Activated naive CD8-positive, alpha-beta T cell treated with anti-CD3 and anti-CD28 coated beads, Interleukin-2, amount 10 ng/mL, durations not matched to agents 7 days and 5 days (primary cell): Measurements from ENCODE around the gene UGT1A6. TPM values are rescaled to one million over a fixed set of nuclear protein-coding genes. Genes with fewer than 3 reads are reported as not detected.

Experiments
- ATAC-seq: fragments of 150-1000 bp; cut with Tn5 transposase; one replicate; pipeline ENCODE4 v1.10.0; 2021; ENCODE audit warnings: low read depth, moderate library complexity
- POLR2A ChIA-PET: fragments of 350-600 bp; sonication (Branson Sonifier 250); formaldehyde crosslinking; loops from one replicate; lab custom pipeline; 2021; ENCODE audit warnings: antibody characterized with exemption; lab: Charles Lee
- DNase-seq: peaks from one replicate; pipeline ENCODE4 v3.0.0; 2021
- H3K27ac Mint-ChIP-seq: one replicate; pipeline ENCODE4 v1.8.0; 2022; ENCODE audit warnings: mild to moderate bottlenecking, mixed read lengths
- H3K27me3 Mint-ChIP-seq: one replicate; pipeline ENCODE4 v1.8.0; 2022; ENCODE audit warnings: mild to moderate bottlenecking, moderate library complexity, mixed read lengths
- H3K36me3 Mint-ChIP-seq: one replicate; pipeline ENCODE4 v1.8.0; 2021; ENCODE audit warnings: mild to moderate bottlenecking, mixed read lengths
- H3K4me1 Mint-ChIP-seq: one replicate; pipeline ENCODE4 v1.8.0; 2021; ENCODE audit warnings: mixed read lengths
- H3K4me3 Mint-ChIP-seq: one replicate; pipeline ENCODE4 v1.8.0; 2022; ENCODE audit warnings: mild to moderate bottlenecking, moderate library complexity, mixed read lengths
- H3K9me3 Mint-ChIP-seq: one replicate; pipeline ENCODE4 v1.8.0; 2021; ENCODE audit warnings: mixed read lengths
- total RNA-seq, 2 experiments: library from RNA; stranded (reverse); gene quantifications; one replicate each; pipeline ENCODE4 v1.2.3, GENCODE V29; 2021

Gene UGT1A6
- total RNA-seq, 2 experiments from 2014 or later = not detected

DNA sequence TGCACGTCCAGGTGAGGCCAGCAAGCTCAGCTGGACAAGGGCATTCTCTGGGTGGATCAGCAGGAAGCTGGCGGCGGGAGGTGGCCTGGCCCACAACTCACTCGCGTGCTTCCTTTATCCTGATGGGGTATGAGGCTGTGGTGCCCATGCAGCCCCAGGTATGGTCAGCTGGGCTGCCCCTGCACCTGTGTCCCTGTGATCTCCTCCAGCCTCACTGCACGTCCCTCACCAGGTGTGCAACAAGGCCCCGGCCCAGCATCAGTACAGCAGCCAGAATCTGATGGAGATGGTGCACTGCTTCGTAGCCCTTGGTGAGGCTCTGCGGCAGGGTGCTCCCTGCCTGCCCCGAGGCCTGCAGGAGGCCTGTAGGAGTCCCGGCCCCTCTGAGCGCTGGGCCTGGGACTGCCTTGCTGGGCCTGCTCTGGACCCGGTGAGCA lies 103.1 kb downstream of the UGT1A6 start:
- Mint-ChIP-seq H3K27me3 (peaks cover 9% of the 10 kb centered on the region), H3K27ac (no peak overlapping the region), H3K36me3 (no peaks in the 10 kb centered on the region), H3K9me3 (no peaks in the 10 kb centered on the region), H3K4me3 (no peak overlapping the region), H3K4me1 (peaks cover 4% of the 10 kb centered on the region)
- POLR2A ChIA-PET = no interaction called here
- ATAC-seq = no peak
- DNase-seq = no peak

DNA sequence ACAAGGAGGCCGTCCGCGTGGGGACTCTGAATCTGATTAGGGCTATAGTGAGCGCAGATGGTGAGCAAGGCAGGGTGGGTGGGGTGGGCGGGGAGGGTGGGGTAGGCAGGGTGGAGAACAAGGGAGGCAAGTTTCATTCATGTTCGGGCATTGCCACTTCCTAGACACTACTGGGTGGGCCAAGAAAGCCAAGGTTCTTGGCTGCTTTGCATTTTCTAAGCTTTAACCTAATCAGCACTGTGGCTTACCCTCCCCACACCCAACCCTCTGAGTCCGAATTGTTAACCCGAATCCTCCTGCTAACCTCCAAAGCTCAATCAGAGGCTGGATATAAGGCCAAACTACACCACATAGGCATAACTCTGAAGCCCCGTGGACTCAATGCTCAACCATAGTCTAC lies 103.6 kb downstream of the UGT1A6 start:
- no peak for DNase-seq
- Mint-ChIP-seq H3K36me3 (no peaks in the 10 kb centered on the region), H3K27ac (no peak overlapping the region), H3K27me3 (peaks cover 9% of the 10 kb centered on the region), H3K4me3 (no peak overlapping the region), H3K4me1 (peaks cover 6% of the 10 kb centered on the region), H3K9me3 (no peaks in the 10 kb centered on the region)
- POLR2A ChIA-PET = no interaction called here
- no peak for ATAC-seq

DNA sequence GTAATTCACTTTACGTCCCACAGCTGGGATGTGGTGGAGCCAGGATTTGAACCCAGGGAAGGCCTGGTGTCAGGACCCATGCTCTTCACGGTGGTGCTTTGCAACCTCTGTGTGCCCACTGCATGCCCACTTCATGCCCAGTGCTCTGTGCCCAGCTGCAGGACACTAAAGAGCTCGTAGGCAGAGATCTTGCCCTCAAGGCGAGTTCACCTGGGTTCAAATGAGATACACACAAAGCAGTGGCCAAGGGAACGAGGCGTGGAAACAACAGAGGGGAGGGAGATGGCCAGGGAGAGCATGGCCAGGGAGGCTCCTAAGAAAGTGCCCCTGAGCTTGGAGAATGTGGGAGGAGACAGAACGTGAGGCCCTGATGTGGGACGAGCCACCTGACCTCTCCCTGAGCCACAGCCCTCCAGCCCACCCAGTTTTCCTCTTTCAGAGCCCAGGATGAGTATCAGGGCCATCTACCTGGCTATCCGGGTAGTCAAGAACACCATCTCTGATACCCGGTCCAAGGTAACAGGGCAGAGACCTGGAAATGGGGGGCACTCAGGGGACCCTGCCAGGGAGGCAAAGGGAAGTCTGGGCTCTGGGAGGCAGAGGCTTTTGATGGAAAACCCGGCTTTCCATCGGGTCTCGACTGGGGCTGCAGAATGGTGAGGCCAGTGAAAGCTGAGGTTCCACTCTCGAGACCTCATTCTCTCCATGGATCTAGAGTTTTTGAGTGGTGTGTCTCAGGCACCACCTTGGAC lies 105.8 kb downstream of the UGT1A6 start:
- H3K4me1 Mint-ChIP-seq = peaks cover 7% of the 10 kb centered on the region
- DNase-seq (no peak), ATAC-seq (no peak)
- H3K36me3 Mint-ChIP-seq = no peaks in the 10 kb centered on the region
- H3K4me3 Mint-ChIP-seq = no peak overlapping the region
- no peak overlapping the region for H3K27ac Mint-ChIP-seq
- H3K27me3 Mint-ChIP-seq = peaks cover 12% of the 10 kb centered on the region
- POLR2A ChIA-PET = no interaction called here
- H3K9me3 Mint-ChIP-seq = no peaks in the 10 kb centered on the region

DNA sequence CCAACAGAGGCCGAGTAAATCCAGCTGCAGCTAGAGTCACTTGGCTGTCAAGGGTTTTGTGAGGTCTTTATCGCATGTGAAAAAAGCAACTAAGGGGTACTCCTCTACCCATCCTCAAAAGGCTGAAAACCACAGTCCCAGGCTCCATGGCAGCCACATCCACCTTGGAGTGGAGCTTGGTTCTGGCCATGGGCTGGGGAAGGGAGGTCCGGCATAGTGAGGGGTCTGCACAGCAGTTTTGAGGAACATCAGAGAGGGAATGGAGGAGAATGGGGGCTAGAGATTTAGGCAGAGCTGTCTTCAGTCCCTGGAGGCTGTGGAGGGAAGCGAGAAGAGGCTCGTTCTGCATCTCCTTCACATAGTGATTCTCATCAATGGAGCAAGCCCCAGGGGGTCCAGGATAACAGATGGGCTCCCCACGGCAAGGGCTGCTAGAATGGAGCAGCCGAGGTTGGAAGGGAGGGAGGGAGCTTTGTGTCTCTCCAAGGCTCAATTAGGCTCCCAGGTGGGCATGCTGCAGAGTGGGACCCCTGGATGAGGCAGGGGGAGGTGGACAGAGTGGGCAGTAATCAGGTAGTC lies 106.5 kb downstream of the UGT1A6 start:
- Mint-ChIP-seq H3K4me1 (peaks cover 7% of the 10 kb centered on the region), H3K27ac (no peak overlapping the region), H3K36me3 (no peaks in the 10 kb centered on the region), H3K27me3 (peaks cover 12% of the 10 kb centered on the region), H3K4me3 (no peak overlapping the region), H3K9me3 (no peaks in the 10 kb centered on the region)
- DNase-seq (no peak), ATAC-seq (no peak)
- POLR2A ChIA-PET = no interaction called here

DNA sequence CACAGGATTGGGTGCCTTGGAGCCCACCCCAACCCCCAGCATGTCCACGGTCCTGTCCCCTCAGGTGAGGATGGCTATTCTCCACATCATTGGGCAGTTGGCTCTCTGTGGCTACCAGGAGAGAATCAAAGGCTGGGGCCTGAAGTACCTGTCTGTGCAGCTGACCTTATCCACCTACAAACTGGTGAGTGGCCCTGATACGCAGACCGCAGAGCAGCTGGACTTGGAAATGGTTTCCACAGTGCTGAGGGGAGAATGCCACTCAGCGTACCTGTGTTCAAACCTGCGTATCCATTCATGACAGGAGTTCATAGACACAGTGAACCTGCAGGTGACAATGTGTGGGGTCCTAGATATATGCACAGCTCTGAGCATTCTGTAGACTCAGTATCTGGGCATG lies 107.0 kb downstream of the UGT1A6 start:
- Mint-ChIP-seq H3K4me1 (peaks cover 7% of the 10 kb centered on the region), H3K4me3 (no peak overlapping the region), H3K9me3 (no peaks in the 10 kb centered on the region), H3K36me3 (no peaks in the 10 kb centered on the region), H3K27me3 (peaks cover 16% of the 10 kb centered on the region), H3K27ac (no peak overlapping the region)
- ATAC-seq (no peak), DNase-seq (no peak)
- POLR2A ChIA-PET = no interaction called here

DNA sequence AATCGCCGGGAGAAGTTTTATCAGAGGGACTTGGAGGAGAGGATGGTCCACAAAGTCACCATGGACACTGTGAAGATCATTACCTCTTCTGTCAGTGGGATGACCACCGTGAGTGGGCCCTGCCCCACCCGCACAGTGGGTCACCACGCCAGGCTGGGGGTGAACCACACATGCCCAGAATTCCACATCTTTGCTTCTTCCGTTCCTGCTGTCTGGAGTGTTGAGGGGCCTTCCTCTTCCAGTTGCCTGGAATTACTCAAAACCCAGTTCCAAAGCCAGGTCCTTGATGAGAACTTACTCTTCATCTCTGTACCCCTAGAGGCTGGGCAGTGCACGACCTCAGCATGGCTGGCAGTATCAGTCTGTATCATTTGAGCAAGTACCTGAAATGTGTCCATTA lies 107.5 kb downstream of the UGT1A6 start:
- Mint-ChIP-seq H3K4me3 (no peak overlapping the region), H3K9me3 (no peaks in the 10 kb centered on the region), H3K27ac (no peak overlapping the region), H3K27me3 (peaks cover 20% of the 10 kb centered on the region), H3K4me1 (peaks cover 7% of the 10 kb centered on the region), H3K36me3 (no peaks in the 10 kb centered on the region)
- DNase-seq (no peak), ATAC-seq (no peak)
- POLR2A ChIA-PET = no interaction called here

DNA sequence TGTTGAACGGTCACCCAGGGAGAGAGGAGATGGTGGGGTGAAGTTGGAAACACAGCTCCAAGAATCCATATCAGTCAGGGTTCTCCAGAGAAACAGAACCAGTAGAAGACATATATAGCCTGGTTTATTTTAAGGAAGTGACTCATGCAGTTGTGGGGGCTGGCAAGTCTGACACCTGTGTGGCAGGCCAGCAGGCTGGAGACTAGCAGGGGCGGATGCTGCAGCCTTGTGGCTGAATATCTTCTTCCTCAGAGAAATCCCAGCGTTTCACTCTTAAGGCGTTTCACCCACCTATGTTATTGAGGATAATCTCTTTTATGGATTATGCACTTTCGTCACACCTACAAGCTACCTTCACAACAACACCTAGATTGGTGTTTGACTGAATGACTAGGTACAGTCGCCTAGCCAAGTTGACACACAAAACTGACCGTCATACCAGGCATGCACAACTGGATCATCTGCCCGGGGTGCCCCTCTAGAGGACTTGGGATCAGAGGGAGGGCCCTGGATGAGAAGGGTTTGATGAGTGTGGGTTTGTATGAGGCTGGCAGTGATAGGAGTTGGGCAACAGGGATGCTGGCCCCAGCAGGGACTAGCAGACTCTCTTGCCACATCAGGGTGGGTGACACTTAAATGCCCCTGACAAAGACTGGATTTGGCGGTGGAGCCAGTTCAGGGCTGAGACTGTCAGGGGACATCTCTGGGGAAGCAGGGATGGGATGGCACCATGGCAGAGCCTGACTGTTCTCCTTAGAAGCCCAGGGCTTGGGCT lies 108.9 kb downstream of the UGT1A6 start:
- Mint-ChIP-seq H3K9me3 (no peaks in the 10 kb centered on the region), H3K27ac (no peak overlapping the region), H3K4me1 (peaks cover 7% of the 10 kb centered on the region), H3K36me3 (no peaks in the 10 kb centered on the region), H3K27me3 (peaks cover 29% of the 10 kb centered on the region), H3K4me3 (no peak overlapping the region)
- POLR2A ChIA-PET = no interaction called here
- ATAC-seq = peak; percentile 92
- DNase-seq = no peak

DNA sequence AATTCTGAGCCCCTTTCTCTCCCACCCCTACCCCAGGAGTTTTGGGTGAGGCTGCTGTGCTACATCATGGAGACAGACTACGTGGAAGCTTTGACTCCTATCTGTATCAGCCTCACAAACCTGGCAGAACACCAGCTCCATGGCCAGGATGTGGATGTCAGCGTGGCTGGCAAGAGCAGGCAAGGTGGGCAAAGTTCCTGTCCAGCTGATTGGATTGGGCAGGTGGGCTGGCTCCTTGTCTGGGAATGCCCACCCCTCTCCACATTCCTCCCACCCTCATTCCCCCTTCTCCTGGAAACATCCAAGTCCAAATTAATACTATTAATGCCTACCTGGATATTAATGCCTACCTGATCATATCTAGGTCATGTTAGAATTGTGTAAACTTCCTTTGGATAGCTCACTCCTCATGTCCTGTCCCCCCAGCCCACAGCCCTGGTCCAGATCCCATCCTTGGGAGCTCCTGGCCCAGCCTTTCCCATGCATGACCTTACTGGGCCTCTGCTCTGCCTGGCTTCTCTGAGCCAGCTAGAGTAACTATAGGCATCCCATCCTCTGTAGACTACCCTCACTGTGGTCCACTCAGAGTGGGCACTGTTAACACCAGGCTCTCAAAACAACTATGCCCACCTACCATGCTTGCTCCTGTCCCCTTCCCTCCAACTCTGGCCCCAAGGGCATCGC lies 109.6 kb downstream of the UGT1A6 start:
- POLR2A ChIA-PET = no interaction called here
- peaks cover 7% of the 10 kb centered on the region for H3K4me1 Mint-ChIP-seq
- peaks cover 29% of the 10 kb centered on the region for H3K27me3 Mint-ChIP-seq
- no peak overlapping the region for H3K27ac Mint-ChIP-seq
- no peak overlapping the region for H3K4me3 Mint-ChIP-seq
- H3K36me3 Mint-ChIP-seq = no peaks in the 10 kb centered on the region
- ATAC-seq = no peak
- no peaks in the 10 kb centered on the region for H3K9me3 Mint-ChIP-seq
- DNase-seq = no peak

DNA sequence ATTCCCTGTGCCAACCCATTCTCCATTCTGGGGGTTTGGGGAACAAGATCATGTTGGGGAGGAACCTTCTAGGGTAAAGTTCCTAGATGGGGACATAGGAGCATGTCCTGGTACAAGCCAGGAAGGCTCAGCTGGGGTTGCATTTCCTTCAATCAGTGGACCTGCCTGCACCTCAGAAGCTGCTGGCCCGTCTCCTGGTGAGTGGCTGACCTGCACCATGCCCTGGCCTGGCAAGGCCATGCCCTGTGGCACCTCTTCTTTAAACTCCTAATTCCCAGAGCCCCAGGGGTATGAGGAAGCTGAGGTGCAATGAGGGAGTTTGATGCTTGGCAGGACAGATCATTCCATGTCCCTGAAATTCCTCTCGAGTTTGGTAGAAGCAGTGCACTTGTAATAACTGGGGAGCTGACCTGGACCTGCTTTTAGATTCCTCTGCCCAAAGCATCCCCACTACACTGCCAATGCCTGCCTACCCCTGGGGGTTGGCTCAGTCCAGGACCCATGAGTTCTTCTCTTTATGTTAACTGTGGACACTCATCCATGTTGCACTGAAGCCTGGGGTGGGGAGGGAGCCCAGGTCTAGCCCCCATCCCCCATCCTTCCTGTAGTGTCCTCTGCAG lies 110.7 kb downstream of the UGT1A6 start:
- no peak overlapping the region for H3K27ac Mint-ChIP-seq
- no peak overlapping the region for H3K4me3 Mint-ChIP-seq
- ATAC-seq = no peak
- H3K27me3 Mint-ChIP-seq = peaks cover 22% of the 10 kb centered on the region
- POLR2A ChIA-PET = no interaction called here
- no peak for DNase-seq
- H3K36me3 Mint-ChIP-seq = no peaks in the 10 kb centered on the region
- no peaks in the 10 kb centered on the region for H3K9me3 Mint-ChIP-seq
- H3K4me1 Mint-ChIP-seq = peaks cover 7% of the 10 kb centered on the region

DNA sequence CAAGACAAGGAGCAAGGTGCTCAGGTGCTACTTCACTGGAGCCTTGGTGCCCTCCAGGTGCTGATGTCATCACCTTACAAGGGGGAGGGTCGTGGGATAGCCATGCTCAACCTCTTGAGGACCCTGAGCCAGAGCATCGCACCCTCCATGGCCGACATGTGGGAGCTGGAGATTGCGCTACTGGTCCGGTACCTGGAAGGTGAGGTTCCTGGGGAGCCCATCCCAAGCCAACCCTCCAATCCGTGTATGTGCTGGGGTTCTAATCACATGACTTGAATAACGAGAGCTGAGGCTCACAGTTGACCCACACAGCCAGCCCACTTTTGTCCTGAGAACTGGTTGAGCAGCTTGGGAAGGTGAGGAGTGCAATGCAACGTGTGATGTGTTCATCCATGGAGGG lies 111.3 kb downstream of the UGT1A6 start:
- Mint-ChIP-seq H3K9me3 (no peaks in the 10 kb centered on the region), H3K4me3 (no peak overlapping the region), H3K36me3 (no peaks in the 10 kb centered on the region), H3K27ac (no peak overlapping the region), H3K27me3 (peaks cover 20% of the 10 kb centered on the region), H3K4me1 (peaks cover 7% of the 10 kb centered on the region)
- DNase-seq (no peak), ATAC-seq (no peak)
- POLR2A ChIA-PET = no interaction called here

DNA sequence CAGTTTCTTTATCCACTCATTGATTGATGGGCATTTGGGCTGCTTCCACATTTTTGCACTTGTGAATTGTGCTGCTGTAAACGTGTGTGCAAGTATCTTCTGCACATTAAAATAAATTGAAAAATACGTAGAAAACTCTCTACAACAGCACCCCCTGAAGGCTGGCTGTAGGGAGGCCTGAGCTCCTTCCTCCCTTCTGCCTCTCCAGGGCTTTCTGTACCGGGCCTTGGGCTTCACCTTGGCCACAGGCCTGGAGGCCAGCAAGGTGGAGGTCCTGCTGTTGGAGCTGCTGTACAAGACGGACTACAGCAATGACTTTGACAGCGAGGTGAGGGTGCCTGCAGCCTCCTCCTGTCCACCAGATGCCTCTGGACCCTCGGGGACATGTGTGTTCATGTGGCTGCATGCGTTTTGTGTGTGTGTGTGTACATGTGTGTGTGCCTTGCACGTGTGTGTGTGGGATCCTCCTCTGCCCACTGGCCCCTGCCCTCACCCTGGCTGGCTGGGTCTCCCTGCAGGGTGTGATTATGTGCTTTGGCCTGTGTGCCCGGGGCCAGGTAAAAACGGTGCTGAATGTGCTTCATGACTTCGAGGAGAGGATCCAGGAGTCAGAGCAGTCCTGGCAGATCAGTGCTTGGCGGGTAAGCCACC lies 114.7 kb downstream of the UGT1A6 start:
- Mint-ChIP-seq H3K4me1 (no peaks in the 10 kb centered on the region), H3K36me3 (no peaks in the 10 kb centered on the region), H3K4me3 (no peak overlapping the region), H3K27me3 (peaks cover 20% of the 10 kb centered on the region), H3K27ac (no peak overlapping the region), H3K9me3 (no peaks in the 10 kb centered on the region)
- POLR2A ChIA-PET = no interaction called here
- ATAC-seq (no peak), DNase-seq (no peak)

DNA sequence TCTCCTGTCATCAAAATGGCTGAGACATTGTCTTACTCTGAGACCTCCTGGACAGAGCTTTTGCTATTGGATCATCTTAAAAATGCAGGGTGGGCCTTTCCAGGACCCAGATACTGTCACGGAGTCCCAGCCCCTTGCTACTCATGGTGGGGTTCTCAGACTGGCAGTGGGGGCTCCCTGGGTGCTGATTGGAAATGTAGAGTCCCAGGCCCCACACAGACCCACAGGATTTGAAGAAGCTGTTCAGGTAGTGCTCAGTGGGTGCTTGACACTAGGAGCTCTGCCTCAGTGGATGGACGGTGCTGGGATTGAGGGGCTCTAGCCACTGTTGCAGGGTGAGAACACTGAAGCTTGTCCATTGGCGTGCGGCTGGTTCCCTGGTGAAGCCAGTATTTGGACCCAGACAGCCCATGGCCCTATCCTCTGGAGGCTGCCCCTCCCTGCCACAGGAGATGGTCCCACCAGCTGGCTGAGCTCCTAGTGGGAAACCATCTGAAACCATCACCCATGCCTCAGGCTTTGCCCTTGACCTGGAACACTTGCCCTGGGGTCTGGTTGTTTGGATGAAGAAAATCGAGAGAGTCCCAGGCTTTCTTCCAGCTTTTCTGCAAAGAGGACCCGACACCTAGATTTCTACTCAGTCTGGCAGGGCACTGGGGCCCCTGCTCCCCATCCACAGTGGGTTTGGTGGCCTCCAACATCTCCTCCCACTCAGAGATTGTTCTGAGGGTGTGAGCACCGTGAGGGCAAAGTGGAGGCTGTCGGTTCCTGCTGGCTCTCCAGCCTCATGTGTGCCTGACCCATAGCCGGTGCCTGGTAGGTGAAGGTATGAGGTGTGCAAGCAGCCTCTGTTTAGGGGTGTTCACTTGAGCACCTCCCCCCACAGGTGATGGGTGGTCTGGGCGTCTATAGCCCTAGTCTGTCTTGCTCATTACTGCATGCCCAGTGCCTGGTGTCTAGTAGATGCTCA lies 115.6 kb downstream of the UGT1A6 start:
- Mint-ChIP-seq H3K27ac (no peak overlapping the region), H3K4me3 (no peak overlapping the region), H3K27me3 (peaks cover 17% of the 10 kb centered on the region), H3K9me3 (no peaks in the 10 kb centered on the region), H3K4me1 (no peaks in the 10 kb centered on the region), H3K36me3 (no peaks in the 10 kb centered on the region)
- no peak for ATAC-seq
- POLR2A ChIA-PET = interaction anchor here (0.5 kb wide), 1 partner anchor 106 kb away, joined by 4 read pairs; no protein-coding TSS in a partner anchor
- DNase-seq = no peak
